ENCODE measurements around the gene TMEM219. TPM values are rescaled to one million over a fixed set of nuclear protein-coding genes. Genes with fewer than 3 reads are reported as not detected.

TMEM219 gene
- total and polyA plus RNA-seq, 2 donors (not counting 3 experiments of a cell fraction or from before 2014, with no cell fraction given): 110 to 182 TPM

- no peak overlapping the region for H3K4me3 ChIP-seq (replicated peaks in 1 of 3; ENCODE audit: insufficient read depth in 1 of 3, low read depth in 1 of 3, low read length in 3 of 3)
- CTCF ChIA-PET: interaction anchor here (1.7 kb wide), 1 partner anchor 14 kb away, joined by 5 read pairs; the partner anchor contains the start of gene KCTD13
- H3K9ac ChIP-seq (replicated peaks; ENCODE audit: extremely low read depth, insufficient read depth, low read length): no peak overlapping the region
- dilution Hi-C loops (cut with MboI; ENCODE audit: extremely low pct_ligation_motif_present, low sequenced_read_pairs): no loop called here
- H3K27me3 ChIP-seq (ENCODE audit: control insufficient read depth in 2 of 2, insufficient read depth in 2 of 2, low read length in 2 of 2): no peaks in the 10 kb centered on the region
- no peaks in the 10 kb centered on the region for H4K20me1 ChIP-seq (replicated peaks; ENCODE audit: control insufficient read depth, extremely low read depth, insufficient read depth, low read length)
- H3K36me3 ChIP-seq (ENCODE audit: control insufficient read depth in 2 of 2, extremely low read depth in 1 of 2, insufficient read depth in 2 of 2, low read length in 2 of 2): peaks cover 0 to 5% of the 10 kb centered on the region in 2 experiments
- DNase-seq (ENCODE audit: low read depth, low spot score) (no peak), FAIRE-seq (no peak)
- no peak overlapping the region for H3K4me2 ChIP-seq (ENCODE audit: insufficient read depth, low read length)
- no peak overlapping the region for H2AFZ ChIP-seq (ENCODE audit: low read depth, low read length)
- H3K4me1 ChIP-seq (ENCODE audit: control insufficient read depth, extremely low read depth, insufficient read depth, low read length): peaks cover 4% of the 10 kb centered on the region
- POLR2A ChIA-PET: no interaction called here
- no peaks in the 10 kb centered on the region for H3K9me1 ChIP-seq (replicated peaks; ENCODE audit: control insufficient read depth, extremely low read depth, insufficient read depth, low read length)
- intact Hi-C loops (cut with micrococcal nuclease): no loop called here
- TF ChIP-seq JUN (IDR thresholded peaks at IDR 0.05; ENCODE audit: borderline replicate concordance, insufficient read depth, insufficient read length, low read depth) (no peak), FOS (IDR thresholded peaks at IDR 0.05; ENCODE audit: borderline replicate concordance, insufficient read depth, low read length) (no peak), POLR2A (IDR thresholded peaks at IDR 0.05; ENCODE audit: low read depth, low read length) (no peak), POLR2AphosphoS5 (IDR thresholded peaks at IDR 0.05; ENCODE audit: insufficient read depth, low read depth, low read length) (no peak), EZH2 (IDR thresholded peaks at IDR 0.05; ENCODE audit: borderline replicate concordance, low read depth, low read length, severe bottlenecking) (no peak), MYC (IDR thresholded peaks at IDR 0.05; ENCODE audit: low read depth, low read length) (no peak), GATA2 (IDR thresholded peaks at IDR 0.05; ENCODE audit: insufficient read depth, insufficient read length, low read depth, low read length) (no peak)
- TF ChIP-seq, protein P1, sequence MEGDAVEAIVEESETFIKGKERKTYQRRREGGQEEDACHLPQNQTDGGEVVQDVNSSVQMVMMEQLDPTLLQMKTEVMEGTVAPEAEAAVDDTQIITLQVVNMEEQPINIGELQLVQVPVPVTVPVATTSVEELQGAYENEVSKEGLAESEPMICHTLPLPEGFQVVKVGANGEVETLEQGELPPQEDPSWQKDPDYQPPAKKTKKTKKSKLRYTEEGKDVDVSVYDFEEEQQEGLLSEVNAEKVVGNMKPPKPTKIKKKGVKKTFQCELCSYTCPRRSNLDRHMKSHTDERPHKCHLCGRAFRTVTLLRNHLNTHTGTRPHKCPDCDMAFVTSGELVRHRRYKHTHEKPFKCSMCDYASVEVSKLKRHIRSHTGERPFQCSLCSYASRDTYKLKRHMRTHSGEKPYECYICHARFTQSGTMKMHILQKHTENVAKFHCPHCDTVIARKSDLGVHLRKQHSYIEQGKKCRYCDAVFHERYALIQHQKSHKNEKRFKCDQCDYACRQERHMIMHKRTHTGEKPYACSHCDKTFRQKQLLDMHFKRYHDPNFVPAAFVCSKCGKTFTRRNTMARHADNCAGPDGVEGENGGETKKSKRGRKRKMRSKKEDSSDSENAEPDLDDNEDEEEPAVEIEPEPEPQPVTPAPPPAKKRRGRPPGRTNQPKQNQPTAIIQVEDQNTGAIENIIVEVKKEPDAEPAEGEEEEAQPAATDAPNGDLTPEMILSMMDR (IDR thresholded peaks at IDR 0.05; ENCODE audit: extremely low read depth in 1 of 2, insufficient read depth in 1 of 2, low read depth in 1 of 2, low read length in 2 of 2): no peak
- TF ChIP-seq, protein P2, sequence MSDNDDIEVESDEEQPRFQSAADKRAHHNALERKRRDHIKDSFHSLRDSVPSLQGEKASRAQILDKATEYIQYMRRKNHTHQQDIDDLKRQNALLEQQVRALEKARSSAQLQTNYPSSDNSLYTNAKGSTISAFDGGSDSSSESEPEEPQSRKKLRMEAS (IDR thresholded peaks at IDR 0.05; ENCODE audit: insufficient read depth, insufficient read length): no peak
- H3K79me2 ChIP-seq (ENCODE audit: control insufficient read depth, insufficient read depth, low read length): no peaks in the 10 kb centered on the region
- no peaks in the 10 kb centered on the region for H3K9me3 ChIP-seq (replicated peaks; ENCODE audit: control insufficient read depth, insufficient read depth, low read length)
- BruUV-seq (replicated peaks): no TSS peak
- no peak overlapping the region for H3K27ac ChIP-seq (ENCODE audit: insufficient read depth, low read depth, low read length)
These were observed 49.8 kb upstream of the TMEM219 start for GRCh38 chr16:29912087-29912486.
